HG02938 (cell line): ENCODE results near the gene RHOC.

Experiments used
- ATAC-seq: cut with Tn5 transposase; IDR thresholded peaks from one replicate; pipeline ENCODE4 v1.9.1; 2021; ENCODE audit warnings: mild to moderate bottlenecking, moderate library complexity; ENCODE audit not compliant: unreplicated experiment

The RHOC gene

DNA sequence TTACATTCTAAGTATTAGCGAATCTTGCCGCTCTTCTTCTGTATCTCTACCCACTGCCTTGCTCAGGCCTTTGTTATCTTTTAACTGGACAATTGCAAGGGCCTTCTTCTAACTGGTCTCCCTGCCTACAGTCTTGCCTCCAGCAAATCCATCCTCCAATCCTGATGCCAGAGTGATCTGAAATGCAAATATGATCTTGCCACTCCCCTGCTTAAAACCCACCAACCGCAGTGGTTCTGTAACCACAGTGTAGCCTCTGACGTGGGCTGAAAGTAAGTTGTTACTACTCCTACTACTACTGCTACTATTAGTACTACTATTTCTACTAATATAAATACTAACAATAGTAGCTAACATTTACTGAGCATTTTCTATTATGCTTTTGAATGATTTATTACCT lies 20.1 kb downstream of the RHOC start:
- no peak for ATAC-seq

DNA sequence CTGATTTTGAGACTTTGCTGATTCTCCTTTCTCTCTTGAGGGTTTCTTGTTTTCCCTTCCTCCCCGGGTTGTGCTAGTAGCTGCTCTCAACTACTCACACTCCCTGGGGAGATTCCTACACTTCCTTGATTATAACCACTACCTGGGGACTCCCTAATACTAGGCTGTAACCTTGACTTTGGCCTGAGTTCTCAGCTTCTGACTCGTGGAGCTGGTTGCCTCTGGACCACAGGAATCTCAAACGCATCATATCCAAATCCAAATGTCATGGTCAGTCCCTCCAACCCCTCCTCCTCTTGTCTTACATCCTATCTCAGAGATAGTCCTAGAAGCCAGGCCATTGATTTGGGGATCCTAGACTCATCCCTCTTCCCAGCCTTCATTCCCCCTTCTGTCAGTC lies 20.5 kb downstream of the RHOC start:
- ATAC-seq, result no peak

DNA sequence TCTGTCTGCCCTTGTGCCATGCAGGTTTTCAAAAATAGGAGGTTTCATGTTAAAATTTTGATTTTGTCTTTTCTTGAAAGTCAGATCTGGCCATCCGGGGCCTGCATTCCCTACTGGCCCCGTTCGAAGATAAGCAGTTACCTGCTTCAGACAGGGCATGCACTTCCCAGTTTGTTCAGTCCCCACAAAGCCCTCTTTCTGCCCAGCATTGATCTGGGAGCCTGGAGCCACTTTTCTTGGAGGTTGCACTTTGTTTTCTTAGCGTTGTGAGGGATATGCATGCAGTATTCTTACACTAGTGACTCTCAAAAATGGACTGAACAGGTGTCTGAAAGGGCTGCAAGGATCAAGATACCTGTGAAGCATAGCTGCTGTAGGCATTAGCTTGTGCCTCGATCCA lies 21.0 kb downstream of the RHOC start:
- no peak for ATAC-seq

DNA sequence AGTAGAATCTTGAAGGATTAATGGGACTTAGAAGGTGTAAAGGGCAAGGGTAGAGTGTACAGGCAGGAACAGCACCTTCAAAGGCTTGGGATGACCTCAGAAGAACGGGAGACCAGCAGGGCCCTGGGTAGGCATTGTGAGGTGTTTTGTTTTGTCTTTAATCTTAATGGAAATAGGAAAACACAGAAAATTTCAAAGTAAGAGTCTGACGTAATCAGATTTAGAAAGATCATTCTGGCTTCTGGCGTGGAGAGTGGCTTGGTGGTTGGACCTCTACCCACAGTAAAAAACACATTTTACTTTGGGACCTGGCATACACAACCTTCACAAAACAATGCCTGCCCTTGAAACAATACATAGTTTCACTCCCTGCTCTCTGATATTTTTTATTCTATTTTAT lies 28.3 kb downstream of the RHOC start:
- no peak for ATAC-seq

DNA sequence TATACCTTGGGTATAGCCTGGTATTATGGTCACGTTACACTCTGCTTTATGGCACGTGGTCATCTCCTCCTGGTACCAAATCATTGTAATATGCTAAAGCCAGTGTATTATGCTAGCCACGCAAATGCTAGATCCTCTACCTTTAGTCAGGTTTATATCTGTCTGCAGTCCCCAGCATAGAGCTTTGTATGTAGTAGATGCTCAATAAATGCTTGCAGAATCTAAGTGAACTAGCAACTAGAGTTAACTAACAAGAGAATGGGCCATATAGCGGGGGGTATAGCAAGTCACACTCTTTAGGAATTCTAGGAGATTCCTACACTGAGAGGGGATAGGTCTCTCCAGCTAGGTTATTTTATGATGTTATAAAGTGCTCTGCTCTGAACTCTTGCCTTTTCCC lies 29.4 kb downstream of the RHOC start:
- no peak for ATAC-seq

DNA sequence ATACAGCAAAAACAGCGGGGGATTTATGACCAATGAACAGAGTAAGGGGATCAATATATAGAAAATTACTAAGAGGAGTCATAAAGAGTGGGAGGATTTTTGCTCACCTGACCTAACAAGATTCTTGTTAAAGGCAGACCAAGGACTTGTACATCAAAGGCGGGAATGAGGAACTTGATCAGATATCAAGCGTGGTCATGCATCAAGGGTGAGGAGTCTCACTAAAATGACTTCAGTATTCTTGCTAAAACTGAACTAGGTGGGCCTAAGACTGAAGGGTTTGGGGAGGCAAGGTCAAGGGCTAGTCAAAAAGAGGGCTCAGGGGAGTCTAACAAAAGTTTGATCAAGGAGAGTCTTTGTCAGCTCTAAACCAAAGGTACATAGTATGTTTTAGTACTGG lies 30.4 kb downstream of the RHOC start:
- ATAC-seq, result no peak

DNA sequence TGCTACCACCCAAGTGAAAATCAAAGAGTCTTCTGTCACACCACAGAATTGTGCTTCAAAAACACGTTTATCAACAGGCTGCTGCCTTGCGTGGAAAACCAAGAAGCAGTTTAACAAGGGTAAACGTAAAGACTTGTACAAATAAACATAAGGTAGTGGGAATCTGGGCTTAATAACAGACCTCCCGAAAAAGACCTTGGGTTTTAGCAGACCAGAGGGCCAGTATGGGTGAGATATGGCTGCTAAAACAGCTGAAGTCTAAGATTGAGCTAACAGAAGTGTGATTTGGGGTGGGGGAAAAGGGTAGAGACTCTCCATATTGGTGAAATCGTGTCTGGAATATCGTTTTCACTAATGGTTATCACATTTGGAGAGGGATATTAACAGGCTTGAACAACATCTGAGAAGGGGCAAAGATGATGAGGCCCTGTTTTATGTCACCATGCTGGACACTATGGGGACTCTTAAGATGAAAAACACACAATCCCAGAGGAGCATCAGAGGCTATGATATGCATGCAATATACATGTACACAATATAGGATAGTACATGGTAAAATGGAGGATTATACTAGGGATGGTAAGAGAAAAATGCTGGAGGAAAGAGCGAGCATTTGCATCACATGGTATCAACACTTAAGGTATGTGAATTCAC lies 31.1 kb downstream of the RHOC start:
- no peak for ATAC-seq

DNA sequence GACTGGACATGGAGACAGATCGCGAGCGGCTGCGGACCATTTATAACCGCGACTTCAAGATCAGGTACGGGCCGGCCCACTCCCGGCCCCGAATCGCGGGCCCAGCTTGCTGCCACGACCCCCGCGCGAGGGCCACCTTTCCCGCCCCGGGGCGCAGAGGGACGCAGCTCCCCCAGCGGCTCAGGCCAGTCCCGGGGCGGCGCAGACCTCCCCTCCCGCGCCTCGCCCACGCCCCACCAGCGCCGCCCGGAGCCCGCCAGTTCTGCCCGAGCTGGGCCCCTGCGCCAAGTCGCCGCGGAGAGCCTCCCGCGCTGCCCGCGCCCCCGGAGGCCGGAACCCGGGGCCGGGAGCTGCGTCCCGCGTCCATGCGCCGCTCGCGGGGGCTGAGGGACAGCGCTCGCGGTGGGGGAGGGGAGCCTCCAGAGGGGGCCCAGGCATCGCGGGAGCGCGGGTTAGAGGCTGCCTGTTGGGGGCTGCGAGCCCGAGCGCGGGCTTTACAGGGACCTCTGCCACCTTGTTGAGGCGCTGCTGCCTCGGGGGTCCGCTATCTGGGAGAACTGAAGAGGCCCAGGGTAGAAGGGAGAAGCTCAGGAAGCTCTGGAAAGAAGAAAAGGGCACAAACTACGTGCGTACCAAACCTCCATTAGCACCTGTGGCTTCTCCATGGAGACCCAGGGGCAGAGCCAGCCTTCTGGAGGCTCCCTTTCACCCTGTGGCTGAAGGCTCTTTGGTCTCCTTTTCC lies 31.8 kb downstream of the RHOC start:
- ATAC-seq, result peak; percentile 21

DNA sequence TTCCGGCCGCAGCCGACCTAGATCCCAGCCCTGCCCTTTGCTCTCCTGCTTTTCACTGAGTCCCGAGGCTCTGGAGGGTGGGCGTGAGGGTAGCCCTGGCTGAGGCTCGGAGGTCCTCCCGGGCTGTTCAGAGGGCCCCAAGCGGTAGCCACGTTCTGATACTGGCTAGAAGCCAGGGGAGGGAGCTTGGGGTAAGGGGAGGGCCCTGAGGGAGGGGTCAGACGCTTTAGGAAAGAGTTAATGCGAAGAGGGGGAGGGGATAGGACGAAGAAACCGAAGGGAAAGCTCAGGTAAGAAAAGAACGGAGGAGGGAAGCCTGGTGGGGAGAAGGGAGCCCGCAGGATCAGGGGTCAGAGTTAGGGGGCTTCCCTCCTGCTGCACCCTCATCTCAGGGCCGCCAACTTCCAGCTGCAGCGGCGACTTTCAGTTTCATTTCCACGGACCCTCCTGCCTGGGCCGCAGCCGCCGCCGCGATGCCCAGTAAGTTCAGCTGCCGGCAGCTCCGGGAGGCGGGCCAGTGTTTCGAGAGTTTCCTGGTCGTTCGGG lies 32.4 kb downstream of the RHOC start, which contains the start of gene MOV10:
Gene MOV10, plus strand, starts transcription at position 220 of the 546 bp plus-strand sequence. Its CDS starts 254 bp downstream, at position 474.
- ATAC-seq, result peak; percentile 57

DNA sequence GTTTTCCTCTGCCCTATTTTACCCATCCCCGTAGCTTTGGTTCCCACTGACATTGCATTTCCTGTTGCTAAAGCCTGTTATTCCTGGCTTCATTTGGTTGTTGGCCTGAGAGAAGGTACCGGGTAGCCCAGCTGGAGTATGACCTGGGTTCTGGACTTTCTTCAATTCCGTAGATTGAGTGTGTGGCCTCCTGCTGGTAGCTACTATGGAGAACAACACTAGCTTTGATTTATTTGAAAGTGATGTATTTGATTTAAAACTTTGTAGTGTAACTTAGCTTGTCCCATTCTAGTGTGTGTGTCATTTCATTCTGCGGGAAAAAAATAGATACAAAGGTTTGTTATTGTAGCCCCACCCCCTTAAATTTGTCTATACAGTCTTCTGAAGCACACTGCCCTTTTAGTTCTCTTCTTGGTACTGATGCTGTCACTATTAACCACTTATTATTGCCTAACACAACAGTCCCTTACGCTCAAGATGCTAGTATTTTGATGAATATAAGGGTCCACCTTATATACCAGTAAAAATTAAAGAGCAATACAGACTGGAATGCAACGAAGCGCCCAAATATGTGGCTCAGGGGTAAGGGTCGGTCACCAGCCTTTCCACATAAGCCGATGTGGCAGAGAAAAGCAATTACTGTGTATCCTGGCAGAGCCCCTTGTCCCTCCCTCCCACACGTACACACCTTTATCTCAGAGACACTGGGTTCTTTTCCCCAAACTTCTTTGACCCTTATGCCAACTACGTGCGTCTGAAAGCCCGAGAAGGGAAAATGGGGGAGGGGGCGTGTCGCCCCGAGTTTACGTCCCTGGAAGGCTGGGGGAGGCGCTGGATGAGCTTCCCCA lies 33.1 kb downstream of the RHOC start:
- ATAC-seq, result no peak

DNA sequence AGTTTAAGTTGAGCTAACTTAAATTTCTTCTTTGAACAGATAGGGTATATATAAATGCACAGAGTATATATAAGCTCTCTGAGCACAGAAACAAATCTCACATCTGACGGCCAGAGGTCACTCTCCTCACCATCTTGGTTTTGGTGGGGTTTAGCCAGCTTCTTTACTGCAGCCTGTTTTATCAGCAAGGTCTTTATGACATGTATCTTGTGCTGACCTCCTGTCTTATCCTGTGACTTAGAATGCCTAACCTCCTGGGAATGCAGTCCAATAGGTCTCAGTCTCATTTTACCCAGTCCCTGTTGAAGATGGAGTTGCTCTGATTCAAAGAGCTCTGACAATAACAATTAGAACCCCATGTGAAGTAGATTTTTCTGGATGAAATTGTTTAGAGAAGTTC lies 34.1 kb downstream of the RHOC start:
- ATAC-seq, result no peak

DNA sequence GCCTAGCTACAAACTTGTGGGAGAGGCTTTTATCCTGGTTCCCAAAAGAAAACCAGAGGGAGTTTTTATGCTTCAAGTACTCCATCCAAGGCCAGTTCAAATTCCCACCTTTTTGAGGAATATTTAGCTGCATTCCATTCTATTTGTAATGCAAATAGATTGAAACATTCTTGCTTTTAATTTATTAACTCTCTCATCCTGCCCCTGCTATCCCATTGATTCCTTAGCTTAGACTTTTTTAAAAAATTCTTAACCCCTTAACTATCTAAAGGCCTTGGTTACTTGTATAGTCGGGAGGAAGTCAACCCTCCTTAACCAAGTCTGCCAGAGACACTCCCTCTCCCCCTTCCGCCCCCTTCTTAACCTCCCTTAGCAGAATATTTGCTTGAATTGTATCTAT lies 34.9 kb downstream of the RHOC start:
- no peak for ATAC-seq

DNA sequence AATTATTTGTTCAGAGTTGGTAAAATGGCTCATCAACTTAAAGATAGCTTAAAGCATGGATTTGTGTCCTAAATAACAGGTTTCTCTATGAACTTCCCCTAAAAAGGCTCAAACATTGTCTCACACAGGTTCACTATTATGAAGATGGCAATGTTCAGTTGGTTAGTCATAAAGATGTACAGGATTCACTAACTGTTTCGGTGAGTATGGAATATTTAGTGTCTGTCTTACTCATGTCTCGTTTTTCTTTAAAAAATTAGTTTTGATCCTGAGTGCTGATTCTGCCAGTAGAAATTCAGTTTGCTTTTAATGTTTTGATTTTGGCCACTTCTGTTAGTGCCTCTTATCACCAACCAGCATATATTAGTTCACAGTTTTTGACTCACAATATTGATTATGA lies 40.0 kb downstream of the RHOC start:
- no peak for ATAC-seq

DNA sequence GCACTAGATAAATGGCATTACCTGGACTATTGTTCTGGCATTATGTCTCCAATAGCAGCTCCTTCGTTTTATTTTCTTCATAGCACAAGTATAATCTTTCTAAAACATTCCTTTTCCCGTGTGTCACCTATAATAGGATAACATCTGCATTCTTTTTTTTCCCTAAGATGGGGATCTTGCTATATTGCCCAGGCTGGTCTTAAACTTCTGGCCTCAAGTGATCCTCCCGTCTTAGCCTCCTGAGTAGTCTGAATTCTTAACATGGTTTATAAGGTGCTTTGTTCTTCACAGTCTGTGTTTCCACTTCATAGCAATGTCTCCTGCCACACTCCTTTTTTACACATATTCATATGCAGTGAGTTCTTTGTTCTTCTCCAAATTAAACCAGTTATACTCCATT lies 41.1 kb downstream of the RHOC start:
- ATAC-seq, result no peak

DNA sequence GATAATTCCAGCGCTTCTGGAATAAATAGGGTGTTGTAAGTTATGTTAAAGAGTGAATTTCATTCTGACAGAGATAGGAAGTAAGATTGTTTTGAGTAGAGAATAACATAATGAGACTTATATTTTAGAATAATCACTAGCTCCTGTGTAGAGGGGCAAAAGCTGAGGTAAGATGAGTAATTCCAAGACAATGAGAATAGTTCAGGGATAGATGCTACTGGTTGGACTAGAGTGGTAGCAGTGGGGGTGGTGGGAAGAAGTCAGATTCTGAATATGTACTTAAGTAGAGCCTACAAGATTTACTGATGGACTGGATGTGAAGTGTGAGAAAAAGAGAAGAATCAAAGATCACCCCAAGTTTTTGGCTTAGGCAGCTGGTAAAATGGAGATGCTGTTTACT lies 55.7 kb downstream of the RHOC start:
- no peak for ATAC-seq
